Stimulated activated CD4-positive, alpha-beta T cell treated with anti-CD3 and anti-CD28 coated beads, Interleukin-4, amount 100 ng/mL, for 48 hours (primary cell): Measurements from ENCODE around the gene TNS1.

Experiments used
- DNase-seq, 2 donors: peaks; one replicate each; pipeline ENCODE4 v3.0.0-alpha.2; 2020; ENCODE audit warnings: low read depth in 2 of 2

TNS1 gene

DNA sequence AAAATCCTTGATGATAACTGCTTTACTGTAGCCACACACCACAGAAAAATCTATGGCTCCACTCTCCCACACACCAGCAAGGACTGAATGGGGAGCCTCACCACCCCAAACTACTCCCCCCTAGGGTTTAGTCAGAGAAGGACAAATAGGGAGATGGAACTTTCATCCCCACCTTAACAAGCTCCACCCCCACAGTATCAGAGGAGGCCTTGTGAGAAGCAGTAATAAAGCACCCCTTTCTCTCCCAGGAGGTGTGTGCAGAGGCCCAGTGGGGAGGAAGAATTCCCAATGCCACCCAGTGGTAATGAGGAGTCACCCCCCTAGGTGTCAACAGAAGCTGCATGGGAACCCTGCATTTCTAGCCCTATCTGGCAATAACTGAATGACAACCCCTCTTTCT, 224.9 kb downstream of the TNS1 start:
- no peak for DNase-seq

DNA sequence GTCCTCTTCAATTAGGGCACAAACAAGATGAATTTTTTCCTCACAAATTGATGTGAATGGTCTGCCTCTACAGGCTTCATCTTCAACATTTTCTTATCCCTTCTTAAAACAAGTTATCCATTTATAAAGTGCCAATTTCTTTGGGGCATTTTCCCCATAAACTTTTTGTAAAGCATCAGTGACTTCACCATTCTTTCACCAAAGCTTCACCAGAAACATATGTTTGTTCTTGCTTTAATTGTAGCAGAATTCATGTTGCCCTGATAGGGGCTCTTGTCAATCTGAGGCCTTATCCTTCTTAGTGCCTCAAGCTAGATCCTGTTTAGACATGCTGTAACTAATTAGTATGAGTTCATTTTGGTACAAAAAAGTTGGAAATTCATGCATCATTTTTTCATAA, 226.2 kb downstream of the TNS1 start:
- DNase-seq = no peak

DNA sequence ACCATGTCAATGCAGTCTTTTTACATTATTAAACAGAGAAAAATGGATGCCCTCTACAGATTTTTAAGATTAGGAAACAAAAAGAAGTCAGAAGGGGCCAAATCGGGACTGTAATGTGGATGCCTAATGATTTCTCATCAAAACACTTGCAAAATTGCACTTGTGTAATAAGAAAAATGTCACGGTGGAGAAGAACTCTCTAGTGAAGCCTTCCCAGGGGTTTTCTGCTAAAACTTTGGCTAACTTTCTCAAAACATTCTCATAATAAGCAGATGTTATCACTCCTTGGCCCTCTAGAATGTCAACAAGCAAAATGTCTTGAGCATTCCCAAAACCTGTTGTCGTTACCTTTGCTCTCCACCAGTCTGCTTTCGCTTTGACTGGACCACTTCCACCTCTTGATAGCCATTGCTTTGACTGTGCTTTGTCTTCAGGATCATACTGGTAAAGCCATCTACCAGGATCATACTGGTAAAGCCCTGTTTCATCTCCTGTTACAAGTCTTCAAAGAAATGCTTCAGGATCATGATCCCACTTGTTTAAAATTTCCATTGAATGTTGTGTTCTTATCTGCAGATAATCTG, 226.8 kb downstream of the TNS1 start:
- DNase-seq = no peak

DNA sequence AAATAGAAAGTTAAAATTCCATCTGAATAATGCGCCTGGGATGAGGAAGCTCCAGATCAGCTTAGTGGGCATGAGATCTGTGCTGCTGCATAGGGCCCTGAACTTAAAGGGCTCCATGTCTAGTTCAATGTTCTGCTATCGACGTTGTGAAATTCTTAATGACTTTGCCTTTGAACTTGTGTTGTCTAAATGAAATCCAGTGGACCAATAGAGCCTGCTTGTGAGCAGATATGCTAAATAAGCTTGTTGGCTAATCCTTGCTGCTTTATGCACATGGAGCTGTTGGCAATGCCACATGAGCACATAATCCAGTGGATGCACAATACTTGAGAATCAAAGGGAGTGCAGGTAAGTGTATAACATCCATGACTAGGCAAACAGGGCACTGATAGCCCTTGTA, 228.6 kb downstream of the TNS1 start:
- DNase-seq = no peak

DNA sequence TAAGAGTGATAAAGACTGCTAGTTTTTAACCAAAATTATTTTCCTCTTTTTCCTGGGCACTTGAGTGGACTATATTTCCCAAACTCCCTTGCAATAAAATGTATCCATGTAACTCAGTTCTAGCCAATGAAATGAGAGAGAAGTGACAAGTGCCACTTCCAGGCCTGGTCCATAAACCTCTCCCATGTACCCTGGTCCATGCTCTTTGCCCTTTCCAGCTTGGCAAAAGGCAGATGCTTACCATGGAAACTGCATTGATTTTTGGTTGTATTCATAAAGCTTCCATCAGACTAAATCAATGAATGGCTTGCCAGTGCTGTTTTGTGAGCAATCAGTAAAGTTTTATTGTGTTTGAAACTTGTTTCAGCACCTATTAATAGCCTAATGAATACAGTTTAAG, 229.3 kb downstream of the TNS1 start:
- DNase-seq = no peak

DNA sequence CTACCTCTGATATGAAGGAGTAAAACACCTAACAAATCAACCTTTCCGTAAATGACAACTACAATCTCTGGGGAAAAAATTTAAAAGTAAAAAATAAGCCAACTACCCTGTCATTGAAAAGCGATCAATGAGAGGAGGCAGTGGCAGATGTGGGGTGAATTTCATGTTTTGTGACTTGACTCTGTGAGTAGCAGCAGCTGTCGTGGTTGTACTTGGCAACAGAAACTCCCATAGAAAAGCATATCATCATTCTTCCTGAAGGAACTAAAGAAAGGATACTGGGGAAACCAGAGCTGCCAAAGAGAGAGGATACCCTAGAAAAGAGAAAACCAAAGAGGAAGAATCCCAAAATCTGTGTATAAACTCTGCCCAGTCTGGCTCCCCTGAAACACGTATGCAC, 236.4 kb downstream of the TNS1 start:
- no peak for DNase-seq

DNA sequence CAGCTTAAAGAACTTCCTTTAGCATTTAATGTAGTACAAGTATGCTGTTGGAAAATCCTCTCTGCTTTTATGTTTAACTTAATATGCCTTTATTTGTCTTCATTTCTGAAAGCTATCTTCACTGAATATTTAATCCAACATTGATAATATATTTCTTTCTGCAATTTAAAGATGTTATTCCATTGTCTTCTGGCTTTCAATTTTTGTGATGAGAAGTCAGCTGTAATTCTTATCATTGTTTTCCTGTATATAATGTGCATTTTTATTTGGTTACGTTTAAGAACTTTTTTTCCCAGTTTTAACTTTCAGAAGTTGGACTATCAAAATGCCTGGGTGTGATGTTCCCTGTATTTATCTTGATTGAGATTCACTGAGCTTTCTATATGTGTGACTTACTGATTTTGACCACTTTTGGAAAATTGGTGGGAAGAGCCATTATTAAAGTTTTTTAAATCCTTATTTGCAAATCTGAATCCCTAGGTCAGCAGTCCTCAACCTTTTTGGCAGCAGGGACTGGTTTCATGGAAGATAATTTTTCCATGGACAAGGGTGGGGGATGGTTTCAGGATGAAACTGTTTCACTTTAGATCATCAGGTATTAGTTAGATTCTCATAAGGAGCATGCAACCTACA, 241.0 kb downstream of the TNS1 start:
- no peak for DNase-seq

DNA sequence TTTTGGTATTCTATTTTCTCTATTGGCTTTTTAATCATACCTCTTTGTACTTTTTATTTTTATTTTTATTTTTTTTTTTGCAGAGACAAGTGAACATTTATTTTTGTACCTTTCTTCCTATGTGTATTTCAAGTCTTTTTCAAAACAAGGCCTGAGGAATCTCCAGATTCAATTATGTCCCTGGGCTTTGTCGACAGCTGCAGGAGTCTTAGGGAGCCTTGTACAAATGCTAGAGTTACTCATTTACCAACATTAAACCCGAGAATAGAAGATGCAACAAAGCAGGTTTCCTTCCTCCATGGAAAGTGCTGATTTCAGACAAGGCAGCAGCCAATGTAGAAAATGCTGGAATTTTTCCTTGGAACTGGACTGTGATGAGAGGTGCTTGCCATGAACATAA, 242.8 kb downstream of the TNS1 start:
- DNase-seq = no peak

DNA sequence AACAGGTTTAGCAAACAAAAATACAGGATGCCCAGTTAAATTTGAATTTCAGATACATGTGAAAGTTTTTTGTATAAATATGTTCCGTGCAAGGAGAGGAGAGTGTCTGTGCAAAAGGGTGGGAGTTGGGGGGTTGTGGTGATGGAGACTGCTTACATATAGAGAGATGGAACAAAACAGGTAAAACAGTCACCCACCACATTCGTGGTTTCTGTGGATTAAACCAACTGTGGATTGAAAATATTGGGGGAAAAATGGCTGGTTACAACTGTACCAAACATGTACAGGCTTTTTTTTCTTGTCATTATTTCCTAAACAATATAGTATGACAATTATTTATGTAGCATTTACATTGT, 245.7 kb downstream of the TNS1 start:
- no peak for DNase-seq

DNA sequence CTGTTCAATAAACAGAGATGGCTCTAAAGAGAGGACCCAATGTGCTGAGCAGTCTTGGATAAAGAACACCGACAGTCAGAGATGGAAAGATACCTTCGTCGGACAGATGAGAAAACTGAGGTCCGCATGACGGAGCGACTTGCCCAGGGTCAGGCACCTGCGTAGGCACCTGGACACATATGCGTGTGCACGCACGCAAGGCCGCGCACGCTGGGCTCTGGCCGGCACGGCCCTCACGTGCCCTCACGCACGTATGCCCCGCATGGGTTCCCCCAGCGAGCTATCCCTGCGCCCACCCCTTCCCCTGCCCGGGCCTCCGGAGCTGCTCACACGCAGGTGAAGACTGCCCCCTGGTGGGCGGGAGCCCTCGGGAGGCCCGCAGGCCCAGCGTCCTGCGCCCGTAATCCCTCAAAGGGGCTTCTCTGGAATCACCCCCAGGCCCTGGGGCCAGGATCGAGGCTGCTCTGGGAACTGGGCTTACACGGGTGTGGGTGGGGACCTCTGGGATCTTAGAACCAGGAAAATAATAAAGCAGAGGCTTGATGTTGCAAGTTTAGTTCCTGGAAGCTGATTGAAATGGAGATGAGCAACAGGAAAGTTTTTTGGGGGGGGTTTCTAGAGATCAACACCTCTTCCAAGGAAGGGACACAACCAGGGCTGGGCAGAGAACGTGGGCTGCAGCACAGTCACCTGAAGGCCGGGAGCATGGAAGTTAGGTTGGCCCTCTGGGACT, 246.3 kb downstream of the TNS1 start:
- peak; percentile 63 to 79 for DNase-seq

DNA sequence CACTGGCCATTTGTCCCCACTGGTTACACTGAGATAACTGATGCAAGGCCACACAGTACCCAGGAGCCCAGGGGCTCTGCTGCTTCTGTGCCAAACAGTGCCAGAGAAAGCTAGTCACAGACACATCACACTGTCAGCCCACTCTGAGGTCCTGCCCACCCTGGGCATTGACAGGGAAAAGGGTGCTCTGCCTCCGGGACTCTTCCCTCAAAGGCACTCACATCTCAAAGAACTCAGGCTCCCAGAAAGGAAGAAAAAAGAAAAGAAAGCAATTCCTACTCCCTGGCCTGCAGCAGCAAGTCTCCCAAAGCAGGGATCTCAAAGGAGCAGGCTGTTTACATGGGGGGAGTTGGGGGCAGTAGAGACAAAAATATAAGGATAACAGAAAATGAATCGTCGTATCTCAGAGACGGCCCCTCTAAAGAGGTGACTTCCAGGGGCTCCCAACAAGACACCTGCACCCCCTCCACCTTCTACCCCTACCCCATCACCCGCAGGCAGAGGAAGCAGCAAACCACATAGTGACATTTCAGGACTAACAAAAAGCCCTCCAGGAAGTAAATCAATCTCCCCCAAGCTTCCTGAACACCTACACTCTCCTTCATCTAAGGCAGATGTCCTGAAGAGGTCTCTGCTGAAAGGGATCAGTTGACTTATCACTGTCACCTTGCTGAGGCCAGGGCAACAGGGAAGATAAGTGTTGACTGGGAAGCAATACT, 247.6 kb downstream of the TNS1 start:
- no peak for DNase-seq

DNA sequence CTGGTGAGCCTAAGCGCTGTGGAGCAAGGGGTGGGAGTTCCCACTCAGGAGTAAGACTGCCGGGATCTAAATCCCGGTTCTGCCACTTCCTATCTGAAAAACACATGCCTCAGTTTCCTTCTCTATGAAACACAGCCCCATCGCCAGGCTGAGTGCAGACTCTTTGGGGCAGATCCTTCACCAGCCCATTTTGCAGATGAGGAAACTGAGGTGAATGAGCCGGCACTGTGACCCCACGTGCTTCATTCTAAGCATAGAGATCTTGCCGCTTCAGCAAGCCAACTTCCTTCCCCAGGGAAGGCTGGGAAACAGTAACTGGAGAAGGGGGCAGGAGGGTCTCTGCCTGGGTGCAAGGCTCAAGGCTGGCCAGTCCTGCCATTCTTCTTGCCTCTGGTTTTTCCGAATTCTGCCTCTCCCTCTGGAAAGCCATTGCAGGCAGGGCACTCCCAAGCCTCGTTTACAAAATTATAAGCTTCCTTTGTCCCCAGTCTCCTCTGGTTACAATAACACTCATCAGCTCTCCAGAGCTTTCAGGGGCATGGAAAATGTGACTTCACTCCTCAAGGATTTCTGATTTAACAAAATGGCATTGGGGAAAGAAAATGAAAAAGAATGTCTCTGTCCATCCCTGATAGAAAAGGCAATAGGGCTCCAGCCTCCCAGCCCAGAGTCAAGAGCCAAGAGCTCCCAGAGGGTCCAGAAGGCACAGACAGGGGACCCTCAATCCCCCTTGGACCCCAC, 249.2 kb downstream of the TNS1 start:
- DNase-seq = no peak

DNA sequence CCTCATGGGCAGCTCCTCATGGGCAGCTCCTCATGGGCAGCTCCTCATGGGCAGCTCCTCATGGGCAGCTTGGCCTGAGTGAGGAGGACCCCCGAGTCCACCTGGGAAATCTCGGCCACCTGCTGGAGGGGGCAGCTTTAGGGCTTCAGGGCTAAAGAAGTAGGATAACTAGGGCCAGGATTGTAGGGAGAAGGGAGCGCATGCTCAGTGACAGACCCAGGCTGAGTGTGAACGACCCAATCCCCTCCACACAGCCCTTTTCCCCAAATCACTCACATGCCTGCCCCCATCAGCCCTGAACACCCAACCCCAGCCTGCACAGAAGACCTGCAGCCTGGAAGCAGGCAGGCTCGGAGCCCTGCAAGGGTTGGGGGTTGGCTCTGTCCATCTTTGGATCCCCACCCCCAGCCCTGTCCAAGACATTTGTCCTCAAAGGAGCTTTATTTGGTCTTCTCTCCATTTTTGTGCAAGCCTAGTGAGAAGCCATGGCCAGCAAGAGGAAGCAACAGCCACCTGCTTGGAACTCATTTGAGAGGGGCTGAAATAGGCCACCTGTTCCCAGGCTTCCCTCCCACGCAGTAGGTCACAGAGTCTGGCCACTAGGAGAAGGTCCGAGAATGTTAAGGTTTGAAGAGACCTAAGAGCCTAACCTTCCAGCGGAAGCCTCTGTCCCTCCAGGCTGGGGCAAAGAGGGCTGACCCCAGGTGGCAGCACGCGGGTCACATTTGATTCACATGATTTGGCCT, 249.9 kb downstream of the TNS1 start:
- DNase-seq = no peak

DNA sequence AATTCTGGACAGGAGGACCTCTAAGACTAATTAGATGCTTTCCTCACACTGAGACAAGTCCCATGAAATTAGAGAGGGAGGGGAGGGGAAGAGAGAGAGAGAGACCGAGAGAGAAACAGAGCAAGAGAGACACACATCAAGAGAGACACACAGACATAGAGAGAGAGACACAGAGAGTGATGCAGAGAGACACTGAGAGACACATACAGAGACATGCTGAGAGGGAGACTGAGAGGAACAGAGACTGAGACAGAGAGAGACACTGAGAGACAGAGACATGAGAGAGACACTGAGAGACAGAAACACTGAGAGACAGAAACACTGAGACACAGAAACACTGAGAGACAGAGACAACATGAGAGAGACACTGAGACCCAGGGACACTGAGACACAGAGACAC, 250.8 kb downstream of the TNS1 start:
- DNase-seq = no peak

DNA sequence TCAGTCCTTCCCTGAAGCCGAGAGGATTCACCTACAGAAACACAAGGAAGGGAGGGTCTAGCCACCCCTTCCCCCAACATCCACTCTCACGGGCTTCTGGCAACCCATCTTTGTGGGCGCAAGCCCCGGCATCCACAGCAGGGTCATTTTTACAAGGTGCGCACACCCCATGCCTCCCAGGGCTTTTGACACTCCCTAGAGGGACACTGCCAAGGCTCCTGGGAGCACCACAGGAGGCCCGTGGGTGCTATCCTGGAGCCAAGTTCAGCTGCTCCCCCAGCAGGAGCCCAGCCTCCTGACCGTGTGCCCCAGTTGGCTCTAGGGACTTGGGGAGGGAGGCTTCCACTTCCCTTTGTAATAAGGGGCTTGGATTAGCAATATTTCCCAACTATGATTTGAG, 251.6 kb downstream of the TNS1 start:
- DNase-seq = no peak
